ENCODE data around the gene ATN1. TPM values are rescaled to one million over a fixed set of nuclear protein-coding genes. Genes with fewer than 3 reads are reported as not detected.

Gene ATN1
- total RNA-seq, 1 experiment from 2014 or later = 144 TPM

DNA sequence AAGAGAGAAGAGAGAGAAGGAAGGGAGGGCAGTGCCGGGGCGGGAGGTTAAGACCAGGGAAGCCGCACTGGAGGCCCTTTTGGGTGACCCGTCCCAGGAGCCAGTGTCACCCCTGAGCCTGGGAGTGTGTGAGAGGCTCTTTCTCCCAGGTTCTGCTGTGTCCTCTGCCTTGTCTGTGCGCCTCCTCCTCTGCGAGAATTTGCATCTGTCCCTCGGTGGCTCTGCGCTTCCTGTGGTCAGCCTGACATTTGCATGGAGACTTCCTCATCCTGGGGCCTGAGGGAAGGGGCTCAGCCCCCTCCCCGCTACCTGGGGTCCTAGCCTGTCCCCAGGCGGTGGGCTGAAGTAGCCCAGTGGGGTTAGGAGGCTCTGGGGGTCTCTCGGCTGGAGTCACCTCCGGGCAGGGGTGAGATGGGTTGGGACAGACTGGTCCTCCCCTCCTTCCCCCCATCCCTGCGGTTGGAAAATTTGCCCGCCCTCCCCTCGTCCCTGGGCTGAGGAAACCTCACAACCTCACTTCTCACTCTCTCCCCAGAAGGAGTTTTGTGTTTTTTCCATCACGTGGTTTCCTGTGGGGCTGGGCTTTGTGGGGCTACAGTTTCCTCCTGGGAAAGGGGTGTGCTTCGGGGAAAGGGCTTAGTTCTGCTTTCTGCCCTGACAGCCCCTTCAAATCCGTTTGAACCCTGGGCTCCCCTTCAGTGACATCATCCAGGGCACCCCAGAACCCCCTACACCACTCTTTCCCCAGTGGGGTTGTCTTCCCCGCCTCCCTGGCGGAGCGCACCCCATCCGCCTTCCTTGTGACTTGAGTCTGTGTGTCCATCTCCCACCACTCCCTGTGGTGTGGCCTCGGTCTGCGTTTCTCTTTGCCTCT lies 25.9 kb downstream of the ATN1 start:
- intact Hi-C loops (cut with micrococcal nuclease; ENCODE audit: unreplicated experiment) = no loop called here
- no peak overlapping the region for H3K4me3 ChIP-seq (ENCODE audit: low read depth, low read length, poor library complexity, severe bottlenecking)
- no peaks in the 10 kb centered on the region for H3K27me3 ChIP-seq (replicated peaks; ENCODE audit: insufficient read depth, low read depth, low read length, poor library complexity)
- TF ChIP-seq, protein P1, sequence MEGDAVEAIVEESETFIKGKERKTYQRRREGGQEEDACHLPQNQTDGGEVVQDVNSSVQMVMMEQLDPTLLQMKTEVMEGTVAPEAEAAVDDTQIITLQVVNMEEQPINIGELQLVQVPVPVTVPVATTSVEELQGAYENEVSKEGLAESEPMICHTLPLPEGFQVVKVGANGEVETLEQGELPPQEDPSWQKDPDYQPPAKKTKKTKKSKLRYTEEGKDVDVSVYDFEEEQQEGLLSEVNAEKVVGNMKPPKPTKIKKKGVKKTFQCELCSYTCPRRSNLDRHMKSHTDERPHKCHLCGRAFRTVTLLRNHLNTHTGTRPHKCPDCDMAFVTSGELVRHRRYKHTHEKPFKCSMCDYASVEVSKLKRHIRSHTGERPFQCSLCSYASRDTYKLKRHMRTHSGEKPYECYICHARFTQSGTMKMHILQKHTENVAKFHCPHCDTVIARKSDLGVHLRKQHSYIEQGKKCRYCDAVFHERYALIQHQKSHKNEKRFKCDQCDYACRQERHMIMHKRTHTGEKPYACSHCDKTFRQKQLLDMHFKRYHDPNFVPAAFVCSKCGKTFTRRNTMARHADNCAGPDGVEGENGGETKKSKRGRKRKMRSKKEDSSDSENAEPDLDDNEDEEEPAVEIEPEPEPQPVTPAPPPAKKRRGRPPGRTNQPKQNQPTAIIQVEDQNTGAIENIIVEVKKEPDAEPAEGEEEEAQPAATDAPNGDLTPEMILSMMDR (conservative IDR thresholded peaks at IDR 0.05; ENCODE audit: low read depth, low read length) = no peak
- TF ChIP-seq EZH2 (IDR thresholded peaks at IDR 0.05; ENCODE audit: borderline replicate concordance, low read depth, low read length, poor library complexity, severe bottlenecking) = no peak
- POLR2A ChIA-PET (ENCODE audit: low non-redundant PET) = no interaction called here
- peaks cover 13% of the 10 kb centered on the region for H3K4me1 ChIP-seq (ENCODE audit: insufficient read depth, low read length, poor library complexity, severe bottlenecking)
- CTCF ChIA-PET = no interaction called here
- no peaks in the 10 kb centered on the region for H3K9me3 ChIP-seq (ENCODE audit: low read depth, low read length, poor library complexity, severe bottlenecking)
- H3K36me3 ChIP-seq (ENCODE audit: insufficient read depth, low read length, poor library complexity, severe bottlenecking) = no peaks in the 10 kb centered on the region
- BruUV-seq (replicated peaks) = no TSS peak
- DNase-seq (ENCODE audit: low spot score) = peak; percentile 75
- H3K27ac ChIP-seq (ENCODE audit: low read depth, low read length, poor library complexity, severe bottlenecking) = peak overlapping the region; percentile 82

DNA sequence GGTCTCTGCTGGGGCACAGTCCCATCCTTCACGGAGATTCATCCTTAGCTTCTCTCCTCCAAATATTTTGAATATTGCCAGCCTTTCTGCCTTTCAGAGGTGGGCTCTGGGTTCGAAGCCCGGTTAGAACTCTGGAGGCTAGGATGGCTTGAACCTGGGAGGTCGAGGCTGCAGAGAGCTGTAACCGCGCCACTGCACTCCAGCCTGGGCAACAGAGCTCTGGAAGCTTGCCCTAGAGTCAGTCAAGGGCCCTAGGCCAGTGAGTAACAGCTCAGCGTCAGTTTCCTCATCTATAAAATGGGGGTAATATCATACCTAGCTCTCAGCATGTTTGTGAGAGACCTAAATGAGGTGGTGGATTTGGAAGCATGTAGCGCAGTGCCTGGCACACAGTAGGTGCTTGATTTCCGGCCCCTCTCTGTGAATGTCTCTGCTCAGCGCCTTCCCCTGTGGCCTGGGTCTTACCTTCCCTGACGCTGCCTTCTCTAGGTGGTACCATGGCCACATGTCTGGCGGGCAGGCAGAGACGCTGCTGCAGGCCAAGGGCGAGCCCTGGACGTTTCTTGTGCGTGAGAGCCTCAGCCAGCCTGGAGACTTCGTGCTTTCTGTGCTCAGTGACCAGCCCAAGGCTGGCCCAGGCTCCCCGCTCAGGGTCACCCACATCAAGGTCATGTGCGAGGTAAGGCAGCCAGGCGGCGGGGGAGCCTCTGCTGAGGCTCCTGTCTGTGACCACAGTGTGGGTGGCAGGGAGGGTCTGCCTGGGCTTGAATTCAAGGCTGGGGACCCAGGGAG lies 26.8 kb downstream of the ATN1 start:
- Histone ChIP-seq H3K4me1 (ENCODE audit: insufficient read depth, low read length, poor library complexity, severe bottlenecking) (peaks cover 13% of the 10 kb centered on the region), H3K9me3 (ENCODE audit: low read depth, low read length, poor library complexity, severe bottlenecking) (no peaks in the 10 kb centered on the region), H3K27ac (ENCODE audit: low read depth, low read length, poor library complexity, severe bottlenecking) (peak overlapping the region; percentile 82), H3K4me3 (ENCODE audit: low read depth, low read length, poor library complexity, severe bottlenecking) (no peak overlapping the region), H3K36me3 (ENCODE audit: insufficient read depth, low read length, poor library complexity, severe bottlenecking) (no peaks in the 10 kb centered on the region), H3K27me3 (replicated peaks; ENCODE audit: insufficient read depth, low read depth, low read length, poor library complexity) (no peaks in the 10 kb centered on the region)
- ChIA-PET POLR2A (ENCODE audit: low non-redundant PET) (no interaction called here), CTCF (no interaction called here)
- intact Hi-C loops (cut with micrococcal nuclease; ENCODE audit: unreplicated experiment) = no loop called here
- no peak for DNase-seq (ENCODE audit: low spot score)
- TF ChIP-seq, protein P1 (conservative IDR thresholded peaks at IDR 0.05; ENCODE audit: low read depth, low read length) = no peak
- BruUV-seq (replicated peaks) = no TSS peak

DNA sequence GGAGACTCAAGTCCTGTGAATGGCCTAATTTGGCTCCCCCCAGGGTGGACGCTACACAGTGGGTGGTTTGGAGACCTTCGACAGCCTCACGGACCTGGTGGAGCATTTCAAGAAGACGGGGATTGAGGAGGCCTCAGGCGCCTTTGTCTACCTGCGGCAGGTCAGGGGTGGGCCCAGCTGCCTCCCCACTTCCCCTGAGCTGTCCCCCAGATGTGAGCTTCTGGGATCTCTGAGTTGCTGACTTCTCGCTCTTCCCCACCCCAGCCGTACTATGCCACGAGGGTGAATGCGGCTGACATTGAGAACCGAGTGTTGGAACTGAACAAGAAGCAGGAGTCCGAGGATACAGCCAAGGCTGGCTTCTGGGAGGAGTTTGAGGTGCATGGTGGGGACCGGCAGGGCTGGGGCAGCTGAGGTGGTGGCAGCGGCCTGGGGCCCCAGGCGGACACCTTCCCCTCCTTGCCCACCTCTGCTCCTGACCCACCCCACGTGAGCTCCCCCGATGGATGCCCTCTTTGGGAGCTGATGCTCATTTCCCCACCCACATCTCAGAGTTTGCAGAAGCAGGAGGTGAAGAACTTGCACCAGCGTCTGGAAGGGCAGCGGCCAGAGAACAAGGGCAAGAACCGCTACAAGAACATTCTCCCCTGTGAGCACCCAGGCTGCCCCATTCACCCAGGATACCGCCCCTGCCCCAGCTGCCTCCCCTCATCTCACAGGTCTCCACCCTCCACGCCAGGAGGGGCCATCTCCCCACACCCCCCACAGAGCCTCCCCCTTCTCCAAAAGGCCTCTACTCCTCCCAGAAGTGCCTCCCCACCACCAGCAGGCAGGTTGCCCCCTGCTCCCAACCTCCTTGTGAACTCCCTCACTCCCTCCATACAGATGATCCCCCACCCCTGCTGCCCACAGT lies 27.6 kb downstream of the ATN1 start:
- no peak overlapping the region for H3K4me3 ChIP-seq (ENCODE audit: low read depth, low read length, poor library complexity, severe bottlenecking)
- H3K4me1 ChIP-seq (ENCODE audit: insufficient read depth, low read length, poor library complexity, severe bottlenecking) = peaks cover 13% of the 10 kb centered on the region
- H3K27me3 ChIP-seq (replicated peaks; ENCODE audit: insufficient read depth, low read depth, low read length, poor library complexity) = no peaks in the 10 kb centered on the region
- intact Hi-C loops (cut with micrococcal nuclease; ENCODE audit: unreplicated experiment) = no loop called here
- no peaks in the 10 kb centered on the region for H3K9me3 ChIP-seq (ENCODE audit: low read depth, low read length, poor library complexity, severe bottlenecking)
- ChIA-PET CTCF (no interaction called here), POLR2A (ENCODE audit: low non-redundant PET) (interaction anchor here (0.9 kb wide), 1 partner anchor 11 kb away, joined by 4 read pairs; the partner anchor contains the start of gene C12orf57)
- DNase-seq (ENCODE audit: low spot score) = no peak
- no peaks in the 10 kb centered on the region for H3K36me3 ChIP-seq (ENCODE audit: insufficient read depth, low read length, poor library complexity, severe bottlenecking)
- no TSS peak for BruUV-seq (replicated peaks)
- TF ChIP-seq EZH2 (IDR thresholded peaks at IDR 0.05; ENCODE audit: borderline replicate concordance, low read depth, low read length, poor library complexity, severe bottlenecking) = no peak
- TF ChIP-seq, protein P1 (conservative IDR thresholded peaks at IDR 0.05; ENCODE audit: low read depth, low read length) = no peak
- no peak overlapping the region for H3K27ac ChIP-seq (ENCODE audit: low read depth, low read length, poor library complexity, severe bottlenecking)

Data from A673 (cell line).